ENCODE measurements around the gene POLR1F.

Gene POLR1F

GRCh38 chr7:19681596-19681995 lies 27.2 kb downstream of the POLR1F start:
- TF ChIP-seq CTCF (IDR thresholded peaks at IDR 0.05; ENCODE audit: low read depth, low read length, missing control alignments), result no peak

GRCh38 chr7:19677180-19677579 lies 31.7 kb downstream of the POLR1F start:
- TF ChIP-seq CTCF (IDR thresholded peaks at IDR 0.05; ENCODE audit: low read depth, low read length, missing control alignments), result no peak
- no peak overlapping the region for H3K4me3 ChIP-seq (ENCODE audit: low read depth, low read length)
- no peak for DNase-seq (ENCODE audit: low read depth)
- in situ Hi-C loops (cut with HindIII; ENCODE audit: low sequenced_read_pairs), result no loop called here

More at GRCh38 chr7:19681596-19681995, 27.2 kb downstream of the POLR1F start:
- no peak overlapping the region for H3K4me3 ChIP-seq (ENCODE audit: low read depth, low read length)
- in situ Hi-C loops (cut with HindIII; ENCODE audit: low sequenced_read_pairs), result no loop called here
- DNase-seq (ENCODE audit: low read depth), result no peak

- DNase-seq (ENCODE audit: low read depth), result no peak
- in situ Hi-C loops (cut with HindIII; ENCODE audit: low sequenced_read_pairs), result no loop called here
- no peak overlapping the region for H3K4me3 ChIP-seq (ENCODE audit: low read depth, low read length)
- TF ChIP-seq CTCF (IDR thresholded peaks at IDR 0.05; ENCODE audit: low read depth, low read length, missing control alignments), result no peak
These were observed 33.0 kb downstream of the POLR1F start for GRCh38 chr7:19675816-19676215.

GRCh38 chr7:19674266-19674960 lies 34.4 kb downstream of the POLR1F start:
- DNase-seq (ENCODE audit: low read depth), result peak; percentile 39
- in situ Hi-C loops (cut with HindIII; ENCODE audit: low sequenced_read_pairs), result loop anchor here (25.0 kb wide), 1 partner anchor 1312 kb away; no protein-coding TSS in a partner anchor
- TF ChIP-seq CTCF (IDR thresholded peaks at IDR 0.05; ENCODE audit: low read depth, low read length, missing control alignments), result no peak
- no peak overlapping the region for H3K4me3 ChIP-seq (ENCODE audit: low read depth, low read length)

GRCh38 chr7:19670806-19671205 lies 38.0 kb downstream of the POLR1F start:
- in situ Hi-C loops (cut with HindIII; ENCODE audit: low sequenced_read_pairs), result loop anchor here (25.0 kb wide), 1 partner anchor 1309 kb away; no protein-coding TSS in a partner anchor
- no peak for TF ChIP-seq CTCF (IDR thresholded peaks at IDR 0.05; ENCODE audit: low read depth, low read length, missing control alignments)
- H3K4me3 ChIP-seq (ENCODE audit: low read depth, low read length), result no peak overlapping the region
- DNase-seq (ENCODE audit: low read depth), result no peak

GRCh38 chr7:19665399-19666008 lies 43.3 kb downstream of the POLR1F start:
- TF ChIP-seq CTCF (IDR thresholded peaks at IDR 0.05; ENCODE audit: low read depth, low read length, missing control alignments), result no peak
- no peak overlapping the region for H3K4me3 ChIP-seq (ENCODE audit: low read depth, low read length)
- in situ Hi-C loops (cut with HindIII; ENCODE audit: low sequenced_read_pairs), result loop anchor here (25.0 kb wide), 1 partner anchor 1303 kb away; no protein-coding TSS in a partner anchor
- peak; percentile 22 for DNase-seq (ENCODE audit: low read depth)
